Gastroesophageal sphincter (tissue), 3 donors: ENCODE measurements around the gene SPON1.

Experiments
- CTCF ChIP-seq, 4 experiments: fragments of 200-600 bp in 2 of 4; fragments of 450-650 bp in 2 of 4; sonication (generic) in 1 of 4; IDR thresholded peaks; one replicate each; pipeline ENCODE4 v1.5.1; 2017 to 2019; ENCODE audit warnings: antibody characterized with exemption in 4 of 4, mild to moderate bottlenecking in 2 of 4, moderate library complexity in 2 of 4
- POLR2AphosphoS5 ChIP-seq: sonication (generic); formaldehyde crosslinking; IDR thresholded peaks from one replicate; pipeline ENCODE4 v1.6.1; 2017; ENCODE audit warnings: antibody characterized with exemption

GRCh38 chr11:14149683-14150082, 187.2 kb downstream of the SPON1 start:
- TF ChIP-seq POLR2AphosphoS5 = no peak
- no peak for TF ChIP-seq CTCF (IDR thresholded peaks at IDR 0.05)
